ENCODE data around the gene OR10G3. TPM values are rescaled to one million over a fixed set of nuclear protein-coding genes. Genes with fewer than 3 reads are reported as not detected.

Gene OR10G3, protein sequence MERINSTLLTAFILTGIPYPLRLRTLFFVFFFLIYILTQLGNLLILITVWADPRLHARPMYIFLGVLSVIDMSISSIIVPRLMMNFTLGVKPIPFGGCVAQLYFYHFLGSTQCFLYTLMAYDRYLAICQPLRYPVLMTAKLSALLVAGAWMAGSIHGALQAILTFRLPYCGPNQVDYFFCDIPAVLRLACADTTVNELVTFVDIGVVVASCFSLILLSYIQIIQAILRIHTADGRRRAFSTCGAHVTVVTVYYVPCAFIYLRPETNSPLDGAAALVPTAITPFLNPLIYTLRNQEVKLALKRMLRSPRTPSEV
- total RNA-seq: not detected in 2 replicates

DNA sequence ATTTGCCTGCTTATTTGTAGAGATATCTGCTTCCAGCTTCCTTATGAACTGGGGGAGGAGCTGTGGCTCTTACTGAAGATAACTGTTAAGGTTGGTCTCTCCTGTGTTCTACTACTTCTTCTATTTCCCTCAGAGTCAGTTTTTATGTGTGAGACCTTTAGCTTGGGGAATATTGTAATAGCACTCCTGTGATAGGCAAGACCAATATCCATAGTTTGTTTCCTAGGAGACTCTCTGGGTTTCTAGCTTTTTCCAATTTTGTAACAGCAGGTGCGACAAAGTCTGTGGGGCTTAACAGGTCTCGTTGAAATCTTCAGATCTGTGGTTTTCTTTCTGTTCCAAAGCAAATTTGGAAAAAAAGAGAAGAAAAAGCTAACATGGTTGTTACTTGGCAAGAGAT is at the start of gene OR10G3:
Gene OR10G3 (minus strand): TSS at position 101 of the 400 bp plus-strand sequence. CDS start 9,332 bp downstream, outside the sequence.

DNA sequence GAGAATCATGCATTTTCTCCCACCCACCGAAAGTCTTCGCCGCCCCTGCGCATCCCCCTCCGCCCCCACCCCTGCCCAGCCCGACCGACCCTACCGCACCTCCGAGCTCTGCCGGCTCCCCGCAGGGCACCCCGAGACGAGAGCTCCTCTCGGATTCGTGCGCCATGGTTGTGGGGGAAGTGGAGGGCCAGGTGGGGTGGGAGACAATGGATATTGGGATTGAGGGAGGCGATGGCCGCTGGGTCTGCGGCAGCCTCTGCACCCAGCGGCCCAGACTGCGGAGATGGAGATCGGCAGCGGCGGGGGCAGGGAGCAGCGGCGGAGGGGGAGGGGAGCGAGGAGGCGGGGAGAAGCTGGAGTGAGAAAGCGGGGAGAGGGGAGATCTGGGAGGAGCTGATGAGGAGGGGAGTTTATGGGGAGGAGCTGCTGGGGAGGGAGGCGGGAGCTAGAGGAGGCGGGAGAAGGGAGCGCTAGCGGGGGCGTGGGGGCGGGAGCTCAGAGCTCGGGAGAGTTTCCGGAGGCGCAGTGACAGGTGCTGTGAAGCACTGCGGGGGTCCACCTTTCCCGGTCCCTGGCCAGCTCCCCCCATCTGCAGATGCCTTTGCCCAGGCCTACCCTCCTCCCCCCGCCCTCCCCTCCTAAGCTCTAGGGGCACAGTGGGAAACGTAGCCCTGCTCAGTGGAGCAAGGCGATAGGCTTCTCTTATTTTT is 53.8 kb downstream of the OR10G3 start, which contains the start of gene SALL2:
Gene SALL2 (minus strand): TSS at position 385 of the 710 bp plus-strand sequence. CDS start 219 bp downstream, at position 166.

Other genes starting within 250 kb of the OR10G3 start
- 115 and 125 TPM in 2 replicates for gene SUPT16H, start 196.1 kb downstream of the OR10G3 start, total RNA-seq
- gene CHD8, start 124.0 kb downstream of the OR10G3 start, total RNA-seq: 78.2 and 80.3 TPM in 2 replicates
- gene RAB2B, start 103.1 kb downstream of the OR10G3 start, total RNA-seq: 28.7 and 30.2 TPM in 2 replicates
- 37.6 and 49.0 TPM in 2 replicates for gene TOX4, start 102.9 kb downstream of the OR10G3 start, total RNA-seq
- 80.7 and 82.2 TPM in 2 replicates for gene METTL3, start 68.7 kb downstream of the OR10G3 start, total RNA-seq
- gene SALL2, start 53.7 kb downstream of the OR10G3 start, total RNA-seq: 1.9 and 3.4 TPM in 2 replicates
- gene OR10G2, start 54.9 kb upstream of the OR10G3 start, total RNA-seq: not detected in 2 replicates
- gene OR4E2, start 73.8 kb upstream of the OR10G3 start, total RNA-seq: not detected in 2 replicates
- gene OR4E1, start 93.7 kb upstream of the OR10G3 start, total RNA-seq: not detected in 2 replicates